Measurements from ENCODE around the gene CDK14. TPM values are rescaled to one million over a fixed set of nuclear protein-coding genes. Genes with fewer than 3 reads are reported as not detected.

Gene CDK14
- total and polyA plus RNA-seq, 2 donors (not counting 3 experiments of a cell fraction or from before 2014, with no cell fraction given), result 5.5 to 34.2 TPM

DNA sequence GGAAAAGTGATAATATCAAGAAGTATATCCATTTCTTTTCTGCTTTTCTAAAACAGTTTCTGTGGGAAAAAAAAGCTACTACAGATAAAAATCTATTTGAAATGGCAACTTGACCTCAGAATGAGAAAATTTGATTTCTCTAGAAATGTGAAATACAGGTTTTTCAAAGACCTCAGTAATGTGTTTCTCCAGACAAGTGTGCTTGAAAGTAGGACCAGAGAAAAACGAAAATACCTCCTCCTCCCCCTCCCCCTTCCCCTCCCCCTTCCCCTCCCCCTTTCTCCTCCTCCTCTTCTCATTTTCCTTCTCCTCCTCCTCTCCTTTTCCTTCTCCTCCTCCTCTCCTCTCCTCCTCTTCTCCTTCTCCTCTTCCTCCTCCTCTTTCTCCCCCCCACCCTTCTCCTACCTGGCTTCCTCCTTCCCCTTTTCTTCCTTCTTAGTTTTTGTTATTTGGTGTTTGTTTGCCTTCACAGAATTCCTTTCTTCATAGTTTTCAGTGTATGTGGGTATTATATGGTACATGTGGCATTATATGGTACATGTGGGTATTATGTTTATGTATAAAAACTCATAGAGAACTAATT, 179.4 kb downstream of the CDK14 start:
- H3K9me1 ChIP-seq (replicated peaks; ENCODE audit: control insufficient read depth, extremely low read depth, insufficient read depth, low read length), result no peaks in the 10 kb centered on the region
- no peak overlapping the region for H3K9ac ChIP-seq (replicated peaks; ENCODE audit: extremely low read depth, insufficient read depth, low read length)
- H4K20me1 ChIP-seq (replicated peaks; ENCODE audit: control insufficient read depth, extremely low read depth, insufficient read depth, low read length), result no peaks in the 10 kb centered on the region
- H3K4me3 ChIP-seq (replicated peaks in 1 of 3; ENCODE audit: insufficient read depth in 1 of 3, low read depth in 1 of 3, low read length in 3 of 3), result no peak overlapping the region
- H3K79me2 ChIP-seq (ENCODE audit: control insufficient read depth, insufficient read depth, low read length), result no peaks in the 10 kb centered on the region
- no peak for FAIRE-seq
- H2AFZ ChIP-seq (ENCODE audit: low read depth, low read length), result no peak overlapping the region
- no peak overlapping the region for H3K4me2 ChIP-seq (ENCODE audit: insufficient read depth, low read length)
- intact Hi-C loops (cut with micrococcal nuclease) (no loop called here), dilution Hi-C loops (cut with MboI; ENCODE audit: extremely low pct_ligation_motif_present, low sequenced_read_pairs) (no loop called here)
- no TSS peak for BruUV-seq (replicated peaks)
- ChIA-PET POLR2A (no interaction called here), CTCF (no interaction called here)
- H3K9me3 ChIP-seq (replicated peaks; ENCODE audit: control insufficient read depth, insufficient read depth, low read length), result no peaks in the 10 kb centered on the region
- H3K4me1 ChIP-seq (ENCODE audit: control insufficient read depth, extremely low read depth, insufficient read depth, low read length), result no peaks in the 10 kb centered on the region
- no peak for TF ChIP-seq MYC (IDR thresholded peaks at IDR 0.05; ENCODE audit: low read depth, low read length)
- TF ChIP-seq JUN (IDR thresholded peaks at IDR 0.05; ENCODE audit: borderline replicate concordance, insufficient read depth, insufficient read length, low read depth), result no peak
- no peak for TF ChIP-seq GATA2 (IDR thresholded peaks at IDR 0.05; ENCODE audit: insufficient read depth, insufficient read length, low read depth, low read length)
- TF ChIP-seq, protein P1, sequence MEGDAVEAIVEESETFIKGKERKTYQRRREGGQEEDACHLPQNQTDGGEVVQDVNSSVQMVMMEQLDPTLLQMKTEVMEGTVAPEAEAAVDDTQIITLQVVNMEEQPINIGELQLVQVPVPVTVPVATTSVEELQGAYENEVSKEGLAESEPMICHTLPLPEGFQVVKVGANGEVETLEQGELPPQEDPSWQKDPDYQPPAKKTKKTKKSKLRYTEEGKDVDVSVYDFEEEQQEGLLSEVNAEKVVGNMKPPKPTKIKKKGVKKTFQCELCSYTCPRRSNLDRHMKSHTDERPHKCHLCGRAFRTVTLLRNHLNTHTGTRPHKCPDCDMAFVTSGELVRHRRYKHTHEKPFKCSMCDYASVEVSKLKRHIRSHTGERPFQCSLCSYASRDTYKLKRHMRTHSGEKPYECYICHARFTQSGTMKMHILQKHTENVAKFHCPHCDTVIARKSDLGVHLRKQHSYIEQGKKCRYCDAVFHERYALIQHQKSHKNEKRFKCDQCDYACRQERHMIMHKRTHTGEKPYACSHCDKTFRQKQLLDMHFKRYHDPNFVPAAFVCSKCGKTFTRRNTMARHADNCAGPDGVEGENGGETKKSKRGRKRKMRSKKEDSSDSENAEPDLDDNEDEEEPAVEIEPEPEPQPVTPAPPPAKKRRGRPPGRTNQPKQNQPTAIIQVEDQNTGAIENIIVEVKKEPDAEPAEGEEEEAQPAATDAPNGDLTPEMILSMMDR (IDR thresholded peaks at IDR 0.05; ENCODE audit: extremely low read depth in 1 of 2, insufficient read depth in 1 of 2, low read depth in 1 of 2, low read length in 2 of 2), result no peak
- TF ChIP-seq POLR2A (IDR thresholded peaks at IDR 0.05; ENCODE audit: low read depth, low read length), result no peak
- TF ChIP-seq POLR2AphosphoS5 (IDR thresholded peaks at IDR 0.05; ENCODE audit: insufficient read depth, low read depth, low read length), result no peak
- TF ChIP-seq, protein P2, sequence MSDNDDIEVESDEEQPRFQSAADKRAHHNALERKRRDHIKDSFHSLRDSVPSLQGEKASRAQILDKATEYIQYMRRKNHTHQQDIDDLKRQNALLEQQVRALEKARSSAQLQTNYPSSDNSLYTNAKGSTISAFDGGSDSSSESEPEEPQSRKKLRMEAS (IDR thresholded peaks at IDR 0.05; ENCODE audit: insufficient read depth, insufficient read length), result no peak
- no peak for TF ChIP-seq FOS (IDR thresholded peaks at IDR 0.05; ENCODE audit: borderline replicate concordance, insufficient read depth, low read length)
- TF ChIP-seq EZH2 (IDR thresholded peaks at IDR 0.05; ENCODE audit: borderline replicate concordance, low read depth, low read length, severe bottlenecking), result no peak
- DNase-seq (ENCODE audit: low read depth, low spot score), result no peak
- H3K27me3 ChIP-seq (ENCODE audit: control insufficient read depth in 2 of 2, insufficient read depth in 2 of 2, low read length in 2 of 2), result no peaks in the 10 kb centered on the region
- no peak overlapping the region for H3K27ac ChIP-seq (ENCODE audit: insufficient read depth, low read depth, low read length)
- H3K36me3 ChIP-seq (ENCODE audit: control insufficient read depth in 2 of 2, extremely low read depth in 1 of 2, insufficient read depth in 2 of 2, low read length in 2 of 2), result no peaks in the 10 kb centered on the region
